K562 (cell line): ENCODE measurements around the gene MRPL41. TPM values are rescaled to one million over a fixed set of nuclear protein-coding genes. Genes with fewer than 3 reads are reported as not detected.

ENCODE experiments used
- ATAC-seq: fragments of 200-7000 bp; cut with Tn5 transposase; 3 replicates; pipeline ENCODE4 v1.9.1; 2020; ENCODE audit warnings: moderate library complexity
- BruUV-seq: library from RNA; stranded (reverse); fragments of 400-500 nt; replicated peaks from 2 replicates; lab custom pipeline; 2021; lab: Mats Ljungman, UMichigan
- CTCF ChIA-PET: fragments of 300-600 bp; formaldehyde crosslinking; extraction: SDS; loops from one replicate; lab custom pipeline; 2021; ENCODE audit warnings: low intra/inter-chr PET ratio; lab: Yijun Ruan, JAX
- POLR2A ChIA-PET: fragments of 300-600, 350-650 bp; sonication (Branson Sonifier 250); formaldehyde crosslinking; extraction: SDS; loops from one replicate; lab custom pipeline; 2021; ENCODE audit warnings: antibody characterized with exemption, inconsistent platforms; lab: Yijun Ruan, JAX
- DNase-seq, 4 experiments: peaks; one replicate each; pipeline versions ENCODE4 v3.0.0 to v3.0.0-alpha.2; 2011 to 2018; ENCODE audit warnings: low spot score in 3 of 4, mixed read lengths in 3 of 4; ENCODE audit errors: extremely low read depth in 1 of 4
- FAIRE-seq: peaks from 2 replicates; lab custom pipeline; 2011; peaks lifted over from hg19 to GRCh38; lab: Jason Lieb, UNC
- H2AFZ ChIP-seq: 2 replicates; pipeline ENCODE4 v1.6.0; 2011; ENCODE audit warnings: low read depth, low read length, control low read depth, inconsistent platforms
- H3K27ac ChIP-seq: fragments of 200-600 bp; 3 replicates; pipeline ENCODE4 v1.8.0; 2011; ENCODE audit warnings: low read depth, mild to moderate bottlenecking, control low read depth, inconsistent platforms, low read length, moderate library complexity, mixed read lengths; ENCODE audit errors: extremely low read depth
- H3K27me3 ChIP-seq, 2 experiments: fragments of 300-600 bp in 1 of 2; 2 replicates in 1 of 2; 3 replicates in 1 of 2; pipeline versions ENCODE4 v1.6.0 to v1.8.0; 2011; ENCODE audit warnings: inconsistent platforms in 2 of 2, low read length in 2 of 2, mild to moderate bottlenecking in 1 of 2, mixed read lengths in 1 of 2, moderate library complexity in 1 of 2; ENCODE audit not compliant: control insufficient read depth in 2 of 2, insufficient read depth in 2 of 2
- H3K36me3 ChIP-seq: fragments of 300-600 bp; 3 replicates; pipeline ENCODE4 v1.8.0; 2011; ENCODE audit warnings: mild to moderate bottlenecking, low read length, inconsistent platforms; ENCODE audit not compliant: control insufficient read depth, insufficient read depth
- H3K4me1 ChIP-seq, 2 experiments: fragments of 200-600 bp in 1 of 2; replicated peaks in 1 of 2; 2 replicates in 1 of 2; 3 replicates in 1 of 2; pipeline versions ENCODE4 v1.5.1 to v1.8.0; 2011; ENCODE audit warnings: inconsistent platforms in 2 of 2, low read length in 2 of 2, mild to moderate bottlenecking in 1 of 2, mixed read lengths in 1 of 2, moderate library complexity in 1 of 2; ENCODE audit not compliant: control insufficient read depth in 2 of 2, insufficient read depth in 2 of 2
- H3K4me2 ChIP-seq: 2 replicates; pipeline ENCODE4 v1.6.1; 2011; ENCODE audit warnings: low read length, control low read depth, inconsistent platforms, mixed read lengths; ENCODE audit not compliant: insufficient read depth
- H3K4me3 ChIP-seq: fragments of 200-600 bp; sonication (generic), shearing (Covaris generic); 2 replicates; pipeline ENCODE4 v1.5.1; 2016; ENCODE audit warnings: control low read depth, inconsistent platforms
- H3K79me2 ChIP-seq: fragments of 200-600 bp; 3 replicates; pipeline ENCODE4 v1.8.0; 2011; ENCODE audit warnings: low read length, inconsistent platforms; ENCODE audit not compliant: control insufficient read depth, insufficient read depth
- H3K9ac ChIP-seq, 2 experiments: 2 replicates each; pipeline versions ENCODE4 v1.6.0 to v1.6.1; 2011; ENCODE audit warnings: low read depth in 2 of 2, low read length in 2 of 2, control low read depth in 1 of 2, inconsistent platforms in 1 of 2, mild to moderate bottlenecking in 1 of 2, mixed read lengths in 1 of 2; ENCODE audit not compliant: insufficient read depth in 1 of 2
- H3K9me1 ChIP-seq: one replicate; pipeline ENCODE4 v1.6.0; 2011; ENCODE audit warnings: inconsistent platforms, mild to moderate bottlenecking, low read length, moderate library complexity; ENCODE audit not compliant: control insufficient read depth, insufficient read depth
- H3K9me3 ChIP-seq: replicated peaks from 2 replicates; pipeline ENCODE4 v1.5.1; 2011; ENCODE audit warnings: low read depth, low read length, inconsistent platforms; ENCODE audit not compliant: control insufficient read depth, insufficient read depth
- H4K20me1 ChIP-seq: replicated peaks from 2 replicates; pipeline ENCODE4 v1.6.1; 2011; ENCODE audit warnings: low read length, inconsistent platforms, mixed read lengths; ENCODE audit not compliant: control insufficient read depth, insufficient read depth
- CCNT2 ChIP-seq: IDR thresholded peaks from 2 replicates; pipeline ENCODE4 v1.6.1; 2011; ENCODE audit warnings: borderline replicate concordance, low read depth, mild to moderate bottlenecking, moderate library complexity, mixed read lengths, low read length; ENCODE audit not compliant: insufficient read length; ENCODE audit errors: extremely low read depth
- ILF3 ChIP-seq: fragments of 450-650 bp; IDR thresholded peaks from 2 replicates; pipeline ENCODE4 v1.6.1; 2018; ENCODE audit warnings: antibody characterized with exemption, mild to moderate bottlenecking, moderate library complexity, borderline replicate concordance
- MCM7 ChIP-seq, 2 experiments: fragments of 450-650 bp; IDR thresholded peaks; 2 replicates each; pipeline ENCODE4 v1.6.1; 2016 to 2018
- NFE2 ChIP-seq: IDR thresholded peaks from 2 replicates; pipeline ENCODE4 v1.6.1; 2014; ENCODE audit warnings: antibody characterized with exemption, low read depth
- POLR2B ChIP-seq: fragments of 450-650 bp; IDR thresholded peaks from 2 replicates; pipeline ENCODE4 v1.6.1; 2018; ENCODE audit warnings: low read depth; ENCODE audit not compliant: partially characterized antibody
- ZBTB40 ChIP-seq, 2 experiments: fragments of 450-650 bp in 1 of 2; sonication (generic) in 1 of 2; formaldehyde crosslinking in 1 of 2; IDR thresholded peaks; 2 replicates each; pipeline versions ENCODE4 v1.7.1 to v1.9.0; 2016 to 2022; ENCODE audit warnings: inconsistent platforms in 1 of 2, mild to moderate bottlenecking in 1 of 2, missing genetic modification reagents in 1 of 2
- ZBTB9 ChIP-seq: fragments of 450-650 bp; formaldehyde crosslinking; IDR thresholded peaks from 2 replicates; pipeline ENCODE4 v1.4.0; 2020; ENCODE audit warnings: mild to moderate bottlenecking, moderate library complexity
- ZNF280A ChIP-seq: fragments of 450-650 bp; IDR thresholded peaks from 2 replicates; pipeline ENCODE4 v1.6.1; 2018; ENCODE audit warnings: mild to moderate bottlenecking, low read depth; ENCODE audit not compliant: partially characterized antibody
- WGBS: fragments of 100-300 bp; shearing (Covaris generic); methylation state at CpG from one replicate; pipeline ENCODE4 v1.1.6; 2016; ENCODE audit warnings: low coverage, mixed read lengths; ENCODE audit not compliant: insufficient coverage; ENCODE audit errors: missing lambda C conversion rate; 5-methylcytosine and 5-hydroxymethylcytosine counted together
- in situ Hi-C: fragments of 300-500 bp; cut with MboI; formaldehyde crosslinking; loops from 4 replicates; pipeline ENCODE4 v1.15.0; 2018; ENCODE audit warnings: inconsistent platforms, mixed read lengths
- intact Hi-C: fragments of 100-400 bp; cut with micrococcal nuclease; formaldehyde crosslinking; loops from 2 replicates; pipeline ENCODE4 v1.14.2; 2022
- polyA plus RNA-seq, 8 experiments: library from polyadenylated mRNA; depleted of rRNA in 4 of 8; stranded (reverse) in 5 of 8; unstranded in 3 of 8; fragments of >200 nt; fragmentation: Nextera tagmentation in 2 of 8; fragmentation: Illumina TruSeq in 1 of 8; extraction: Ambion mirVana in 2 of 8; extraction: Trizol in 1 of 8; gene quantifications; 2 replicates each; pipeline versions ENCODE4 v1.2.1 to v1.2.3, GENCODE V29; 2011 to 2014; ENCODE audit warnings: inconsistent platforms in 1 of 8, missing spikeins in 1 of 8
- total RNA-seq, 7 experiments: library from RNA; depleted of rRNA in 6 of 7; stranded (reverse); fragments of >200 nt in 6 of 7; fragmentation: Illumina TruSeq in 2 of 7; extraction: Trizol in 2 of 7; gene quantifications; 2 replicates each; pipeline versions ENCODE4 v1.2.1 to v1.2.3, GENCODE V29; 2011 to 2021; ENCODE audit warnings: low replicate concordance in 1 of 7

MRPL41 gene
- total and polyA plus RNA-seq, 9 of the 15 experiments (the other 6 are each of a cell fraction or from before 2014, with no cell fraction given) = 2.6 to 259 (median 21.6) TPM

GRCh38 chr9:137505421-137506140, 46.1 kb upstream of the MRPL41 start:
- in situ Hi-C loops (no loop called here), intact Hi-C loops (no loop called here)
- no peaks in the 10 kb centered on the region for H4K20me1 ChIP-seq
- peak; percentile 37; the same call in 2 of the 3 replicates for ATAC-seq
- DNase-seq = peak in 2 of 4 experiments; percentile 29 to 30
- no peaks in the 10 kb centered on the region for H3K9me3 ChIP-seq
- no TSS peak for BruUV-seq
- 9% methylated on average over 26 of the region's 28 CpGs for WGBS
- no peak overlapping the region for H2AFZ ChIP-seq
- POLR2A ChIA-PET = interaction anchor here (0.7 to 1.6 kb wide), 3 partner anchors 10 to 39 kb away, joined by 3 to 4 read pairs (median 4); no protein-coding TSS in a partner anchor
- H3K27ac ChIP-seq = no peak overlapping the region
- H3K27me3 ChIP-seq = peaks cover 18 to 37% of the 10 kb centered on the region in 2 experiments; a peak in 4 of 5 replicates
- CTCF ChIA-PET = no interaction called here
- H3K9me1 ChIP-seq = no peaks in the 10 kb centered on the region
- H3K79me2 ChIP-seq = no peaks in the 10 kb centered on the region
- no peaks in the 10 kb centered on the region for H3K36me3 ChIP-seq
- FAIRE-seq = no peak
- H3K4me1 ChIP-seq = peaks cover 0 to 29% of the 10 kb centered on the region in 2 experiments; a peak in 2 of 5 replicates
- no peak overlapping the region for H3K4me3 ChIP-seq
- H3K9ac ChIP-seq = peak overlapping the region in 1 of 2 experiments; percentile 72; a peak in 2 of 4 replicates
- no peak overlapping the region for H3K4me2 ChIP-seq
- TF ChIP-seq ZBTB40 (IDR thresholded peaks at IDR 0.05) (no peak), ZBTB40 (CRISPR knock-in tag; IDR thresholded peaks at IDR 0.05) (no peak), NFE2 (no peak), POLR2B (no peak), ZNF280A (no peak), MCM7 (IDR thresholded peaks at IDR 0.05) (no peak), ILF3 (no peak), CCNT2 (no peak), ZBTB9 (CRISPR knock-in tag) (no peak)
